PFSK-1 (cell line): ENCODE measurements around the gene PAXX.

Experiments used
- POLR2AphosphoS5 ChIP-seq: IDR thresholded peaks from 2 replicates; pipeline ENCODE4 v1.6.1; 2012; ENCODE audit warnings: low read depth, mild to moderate bottlenecking, control low read depth, low read length, moderate library complexity
- REST ChIP-seq, 2 experiments: IDR thresholded peaks; 2 replicates each; pipeline versions ENCODE4 v1.6.1 to v1.8.0; 2011 to 2012; ENCODE audit warnings: low read depth in 2 of 2, low read length in 2 of 2, control low read depth in 1 of 2, inconsistent platforms in 1 of 2, mild to moderate bottlenecking in 1 of 2, moderate library complexity in 1 of 2; ENCODE audit not compliant: insufficient read depth in 1 of 2
- TAF1 ChIP-seq: IDR thresholded peaks from 2 replicates; pipeline ENCODE4 v1.6.1; 2012; ENCODE audit warnings: low read length, control low read depth, borderline replicate concordance; ENCODE audit not compliant: insufficient read depth

- no peak for TF ChIP-seq POLR2AphosphoS5
- no peak for TF ChIP-seq REST (IDR thresholded peaks at IDR 0.05; ENCODE audit: insufficient read depth in 1 of 2, low read depth in 2 of 2, low read length in 2 of 2)
- no peak for TF ChIP-seq TAF1
Observed at GRCh38 chr9:136942881-136943230, 49.4 kb upstream of the PAXX start.
